Measurements from ENCODE around the gene GBA3. TPM values are rescaled to one million over a fixed set of nuclear protein-coding genes. Genes with fewer than 3 reads are reported as not detected.

The GBA3 gene
- total RNA-seq, 4 donors from 2014 or later, result 2.8 to 66.1 (median 24.7) TPM

- DNase-seq, result no peak
- no peaks in the 10 kb centered on the region for H3K36me3 ChIP-seq
- H3K27ac ChIP-seq, result peak overlapping the region in 1 of 4 donors; percentile 59
- no peaks in the 10 kb centered on the region for H3K27me3 ChIP-seq
- in situ Hi-C loops (cut with MboI; ENCODE audit: low pct_ligation_motif_present in 1 of 4, low pct_unique_long_range_greater_than_20kb in 1 of 4, low sequenced_read_pairs in 3 of 4) (loop anchor here in 3 of 4 donors (10.0 to 25.0 kb wide), 3 partner anchors 268 to 893 kb away; no protein-coding TSS in a partner anchor), intact Hi-C loops (cut with DNase I; ENCODE audit: low total_unique reads) (no loop called here)
- no peak overlapping the region for H3K4me3 ChIP-seq
- no peak for TF ChIP-seq EP300 (IDR thresholded peaks at IDR 0.05; ENCODE audit: low read depth)
- no peak for TF ChIP-seq POLR2AphosphoS5 (IDR thresholded peaks at IDR 0.05)
- TF ChIP-seq CTCF (IDR thresholded peaks at IDR 0.05), result no peak
- no peak for TF ChIP-seq POLR2A (IDR thresholded peaks at IDR 0.05)
- H3K9me3 ChIP-seq, result no peaks in the 10 kb centered on the region
- H3K4me1 ChIP-seq, result peaks cover 7 to 23% (median 12%) of the 10 kb centered on the region in 4 donors
- WGBS, 2 donors (ENCODE audit: low coverage in 1 of 2), result 43 to 46% methylated on average over 4 of the region's 4 CpGs
Measured at GRCh38 chr4:22680065-22680642, 12.6 kb upstream of the GBA3 start.

- intact Hi-C loops (cut with DNase I; ENCODE audit: low total_unique reads) (no loop called here), in situ Hi-C loops (cut with MboI; ENCODE audit: low pct_ligation_motif_present in 1 of 4, low pct_unique_long_range_greater_than_20kb in 1 of 4, low sequenced_read_pairs in 3 of 4) (loop anchor here in 3 of 4 donors (10.0 to 25.0 kb wide), 3 partner anchors 271 to 896 kb away; no protein-coding TSS in a partner anchor)
- TF ChIP-seq POLR2A (IDR thresholded peaks at IDR 0.05) (no peak), EP300 (IDR thresholded peaks at IDR 0.05; ENCODE audit: low read depth) (no peak), POLR2AphosphoS5 (IDR thresholded peaks at IDR 0.05) (no peak), CTCF (IDR thresholded peaks at IDR 0.05) (no peak)
Measured at GRCh38 chr4:22683726-22684125, 9.0 kb upstream of the GBA3 start.

GRCh38 chr4:22686141-22686540 lies 6.6 kb upstream of the GBA3 start:
- no peaks in the 10 kb centered on the region for H3K4me1 ChIP-seq
- intact Hi-C loops (cut with DNase I; ENCODE audit: low total_unique reads) (loop anchor here (5.0 kb wide), 1 partner anchor 274 kb away; no protein-coding TSS in a partner anchor), in situ Hi-C loops (cut with MboI; ENCODE audit: low pct_ligation_motif_present in 1 of 4, low pct_unique_long_range_greater_than_20kb in 1 of 4, low sequenced_read_pairs in 3 of 4) (loop anchor here in 3 of 4 donors (10.0 to 25.0 kb wide), 3 partner anchors 274 to 899 kb away; no protein-coding TSS in a partner anchor)
- H3K9me3 ChIP-seq, result no peaks in the 10 kb centered on the region
- DNase-seq, result no peak
- H3K27ac ChIP-seq, result no peak overlapping the region
- WGBS, 2 donors (ENCODE audit: low coverage in 1 of 2), result 37% methylated on average over 5 of the region's 5 CpGs; no CpG with 5 or more reads in 1 of the 2 donors
- no peaks in the 10 kb centered on the region for H3K36me3 ChIP-seq
- H3K27me3 ChIP-seq, result no peaks in the 10 kb centered on the region
- H3K4me3 ChIP-seq, result no peak overlapping the region
- TF ChIP-seq POLR2AphosphoS5 (IDR thresholded peaks at IDR 0.05) (no peak), CTCF (IDR thresholded peaks at IDR 0.05) (no peak), POLR2A (IDR thresholded peaks at IDR 0.05) (no peak), EP300 (IDR thresholded peaks at IDR 0.05; ENCODE audit: low read depth) (no peak)

More at GRCh38 chr4:22683726-22684125, 9.0 kb upstream of the GBA3 start:
- H3K9me3 ChIP-seq, result no peaks in the 10 kb centered on the region
- no peaks in the 10 kb centered on the region for H3K36me3 ChIP-seq
- H3K27ac ChIP-seq, result no peak overlapping the region
- H3K4me1 ChIP-seq, result peaks cover 7 to 17% (median 12%) of the 10 kb centered on the region in 4 donors
- H3K27me3 ChIP-seq, result no peaks in the 10 kb centered on the region
- no peak overlapping the region for H3K4me3 ChIP-seq
- no peak for DNase-seq

- 78 to 93% methylated on average over 2 to 3 of the region's 3 CpGs for WGBS, 2 donors (ENCODE audit: low coverage in 1 of 2)
- no peak for DNase-seq
- intact Hi-C loops (cut with DNase I; ENCODE audit: low total_unique reads) (loop anchor here (5.0 kb wide), 1 partner anchor 276 kb away; no protein-coding TSS in a partner anchor), in situ Hi-C loops (cut with MboI; ENCODE audit: low pct_ligation_motif_present in 1 of 4, low pct_unique_long_range_greater_than_20kb in 1 of 4, low sequenced_read_pairs in 3 of 4) (loop anchor here in 3 of 4 donors (10.0 to 25.0 kb wide), 3 partner anchors 276 to 901 kb away; no protein-coding TSS in a partner anchor)
- H3K36me3 ChIP-seq, result no peaks in the 10 kb centered on the region
- no peak for TF ChIP-seq CTCF (IDR thresholded peaks at IDR 0.05)
- no peak for TF ChIP-seq POLR2AphosphoS5 (IDR thresholded peaks at IDR 0.05)
- TF ChIP-seq POLR2A (IDR thresholded peaks at IDR 0.05), result no peak
- no peak for TF ChIP-seq EP300 (IDR thresholded peaks at IDR 0.05; ENCODE audit: low read depth)
- H3K4me3 ChIP-seq, result no peak overlapping the region
- H3K27ac ChIP-seq, result no peak overlapping the region
- no peaks in the 10 kb centered on the region for H3K27me3 ChIP-seq
- peaks cover 0 to 13% (median 5%) of the 10 kb centered on the region in 4 donors for H3K4me1 ChIP-seq
- H3K9me3 ChIP-seq, result no peaks in the 10 kb centered on the region
Measured at GRCh38 chr4:22688236-22688635, 4.5 kb upstream of the GBA3 start.

All from transverse colon (tissue), 4 donors.